HK-2 (cell line): ENCODE results near the gene XXYLT1.

Source experiments
- DNase-seq: peaks from one replicate; pipeline ENCODE4 v3.0.0-alpha.2; 2018; ENCODE audit not compliant: unreplicated experiment

The XXYLT1 gene

DNA sequence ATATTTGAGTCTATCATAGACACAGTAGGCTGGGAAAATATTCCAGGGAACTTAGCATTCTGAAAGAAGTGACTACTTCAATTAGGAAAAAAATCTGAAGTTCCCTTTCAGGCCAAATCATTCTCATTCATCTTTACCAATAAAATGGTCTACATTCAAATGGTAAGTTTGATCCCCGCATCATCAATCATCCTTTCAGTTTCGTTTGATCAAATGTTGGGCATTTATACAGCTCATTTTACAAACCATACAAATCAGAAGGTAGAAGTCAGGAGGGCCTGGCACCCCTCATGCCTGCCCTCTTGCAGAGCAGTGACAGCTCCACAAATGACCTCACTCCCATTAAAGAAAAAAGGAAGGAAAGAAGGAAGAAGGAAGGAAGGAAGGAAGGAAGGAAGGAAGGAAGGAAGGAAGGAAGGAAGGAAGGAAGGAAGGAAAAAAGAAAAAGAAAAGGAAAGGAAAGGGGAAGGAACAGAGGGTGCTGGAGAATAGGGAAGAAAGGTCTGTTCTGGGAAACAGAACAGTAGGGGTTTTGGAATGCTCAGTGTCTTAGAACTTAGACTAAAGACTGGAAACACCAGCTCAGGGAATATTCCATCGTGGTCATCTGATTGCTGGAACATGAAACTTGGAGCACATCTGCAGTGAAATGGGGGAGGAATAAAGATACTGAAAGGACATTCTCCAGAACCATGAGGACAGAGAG, 86.1 kb downstream of the XXYLT1 start:
- DNase-seq: no peak

DNA sequence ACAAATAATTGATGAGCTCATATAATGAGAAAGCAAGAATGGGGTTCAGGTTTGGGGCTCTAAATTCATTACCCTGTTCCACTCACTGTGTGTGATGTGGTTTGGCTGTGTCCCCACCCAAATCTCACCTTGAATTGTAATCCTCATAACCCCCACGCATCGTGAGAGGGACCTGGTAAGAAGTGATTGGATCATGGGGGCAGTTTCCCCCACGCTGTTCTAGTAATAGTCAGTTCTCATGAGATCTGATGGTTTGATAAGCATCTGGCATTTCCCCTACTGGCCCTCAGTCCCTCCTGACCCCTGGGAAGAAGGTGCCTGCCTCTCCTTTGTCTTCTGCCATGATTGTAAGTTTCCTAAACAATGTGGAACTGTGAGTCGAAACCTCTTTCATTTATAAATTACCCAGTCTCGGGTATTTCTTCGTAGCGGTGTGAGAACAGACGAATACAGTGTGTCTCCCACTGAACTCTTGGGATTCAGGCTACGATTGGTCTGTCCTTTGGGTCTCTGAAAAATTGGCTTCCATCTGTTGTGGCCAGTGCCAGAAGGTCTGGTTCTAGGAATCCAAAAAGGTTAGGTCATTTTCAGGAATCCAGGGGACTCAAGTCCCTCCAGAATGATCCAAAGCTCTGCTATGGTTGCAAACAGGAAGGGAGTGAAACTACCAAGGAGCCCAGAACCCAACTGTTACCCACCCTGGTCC, 87.7 kb downstream of the XXYLT1 start:
- no peak for DNase-seq

DNA sequence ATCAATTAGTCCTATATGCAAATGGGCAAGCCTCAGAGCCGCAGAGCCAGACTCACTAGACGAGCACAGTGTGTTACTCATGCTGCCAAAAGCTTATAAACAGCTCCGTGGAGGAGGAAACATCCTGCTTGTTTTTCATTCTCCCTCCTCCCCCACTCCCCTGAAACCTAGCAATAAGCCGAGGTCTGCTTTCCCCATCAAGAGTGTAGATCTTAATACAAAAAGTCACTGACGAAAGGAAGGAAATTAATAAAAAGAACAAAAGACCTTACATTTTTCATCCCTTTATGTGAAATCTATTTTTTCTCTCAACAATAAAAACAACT, 88.5 kb downstream of the XXYLT1 start:
- DNase-seq: no peak

DNA sequence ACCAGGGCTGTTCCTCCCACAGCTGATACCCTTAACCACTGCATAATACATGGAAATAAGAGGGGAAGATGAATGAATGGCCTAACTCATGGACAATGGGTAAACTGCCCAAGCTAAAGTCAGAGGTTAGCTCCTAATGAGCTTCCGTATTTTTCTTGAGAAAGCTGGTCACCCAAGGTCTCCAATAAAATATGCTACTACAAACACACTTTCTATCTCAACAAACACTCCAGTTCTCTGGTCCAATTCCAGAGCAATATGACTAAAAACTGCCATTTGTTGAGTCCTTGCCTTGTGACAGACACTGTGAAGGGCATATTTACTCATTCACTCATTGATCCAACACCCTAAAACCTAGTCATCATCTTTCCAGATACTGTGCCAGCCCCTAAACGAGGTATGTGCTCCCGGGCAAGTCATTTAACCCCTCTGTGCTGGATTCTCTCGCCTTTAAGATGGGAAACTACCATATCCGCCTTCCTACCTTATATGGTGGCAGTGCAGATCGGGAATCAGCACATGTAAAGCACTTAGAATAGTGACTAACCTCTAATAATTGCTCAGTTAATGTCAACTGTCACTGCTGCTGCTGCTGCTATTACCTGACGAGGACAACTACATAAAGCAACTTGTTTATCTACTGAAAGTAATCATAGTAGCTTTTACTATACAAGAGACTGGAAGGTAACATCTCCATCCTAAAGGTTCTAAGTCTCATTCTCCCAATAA, 89.1 kb downstream of the XXYLT1 start:
- no peak for DNase-seq

DNA sequence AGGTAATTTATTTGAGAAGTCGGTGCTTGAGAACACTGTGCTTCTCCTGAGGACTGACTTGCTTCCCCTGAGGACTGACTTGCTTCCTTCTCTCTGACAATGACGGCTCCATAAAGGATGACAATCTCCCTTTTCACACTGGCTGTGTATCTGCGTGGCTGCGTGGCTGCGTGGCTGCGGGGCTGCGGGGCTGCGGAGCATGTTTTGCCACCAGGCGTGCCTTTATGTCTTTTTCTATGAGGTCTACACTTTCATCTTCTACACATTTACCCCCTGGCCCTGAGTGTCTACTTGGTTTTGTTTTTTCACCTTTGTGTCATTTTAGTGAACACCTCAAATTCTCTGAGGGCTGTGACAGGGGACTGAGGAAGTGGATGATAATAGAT, 89.9 kb downstream of the XXYLT1 start:
- no peak for DNase-seq

DNA sequence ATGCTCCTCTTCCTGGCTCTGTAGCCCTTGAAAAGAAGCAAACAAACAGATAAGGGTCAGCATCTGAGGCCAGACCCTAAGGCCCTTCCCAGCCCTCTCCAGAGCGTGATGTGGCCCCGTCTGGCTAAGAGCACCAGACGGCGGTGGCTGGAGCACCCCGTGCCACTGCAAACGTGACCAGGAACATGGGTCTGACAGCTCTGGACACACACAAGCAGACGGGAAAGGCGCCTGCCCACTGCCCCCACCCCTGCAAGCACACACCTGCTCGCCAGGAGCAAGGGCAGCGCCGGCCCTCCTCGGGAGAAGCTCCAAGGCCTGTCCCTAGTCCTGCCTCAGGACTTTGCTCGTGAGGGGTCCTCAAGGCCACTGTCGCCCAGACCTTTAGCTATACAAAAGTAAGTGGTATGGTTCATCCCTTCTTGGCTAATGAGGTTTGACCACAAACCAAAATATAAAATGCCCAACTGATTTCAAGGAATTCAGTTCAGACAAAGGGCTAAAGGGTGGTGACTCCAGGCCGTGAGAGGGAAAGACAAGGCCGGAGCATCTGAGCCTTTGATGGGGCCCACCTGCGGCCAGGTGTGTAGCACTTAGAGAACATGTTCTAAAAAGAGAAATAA, 90.4 kb downstream of the XXYLT1 start:
- no peak for DNase-seq

DNA sequence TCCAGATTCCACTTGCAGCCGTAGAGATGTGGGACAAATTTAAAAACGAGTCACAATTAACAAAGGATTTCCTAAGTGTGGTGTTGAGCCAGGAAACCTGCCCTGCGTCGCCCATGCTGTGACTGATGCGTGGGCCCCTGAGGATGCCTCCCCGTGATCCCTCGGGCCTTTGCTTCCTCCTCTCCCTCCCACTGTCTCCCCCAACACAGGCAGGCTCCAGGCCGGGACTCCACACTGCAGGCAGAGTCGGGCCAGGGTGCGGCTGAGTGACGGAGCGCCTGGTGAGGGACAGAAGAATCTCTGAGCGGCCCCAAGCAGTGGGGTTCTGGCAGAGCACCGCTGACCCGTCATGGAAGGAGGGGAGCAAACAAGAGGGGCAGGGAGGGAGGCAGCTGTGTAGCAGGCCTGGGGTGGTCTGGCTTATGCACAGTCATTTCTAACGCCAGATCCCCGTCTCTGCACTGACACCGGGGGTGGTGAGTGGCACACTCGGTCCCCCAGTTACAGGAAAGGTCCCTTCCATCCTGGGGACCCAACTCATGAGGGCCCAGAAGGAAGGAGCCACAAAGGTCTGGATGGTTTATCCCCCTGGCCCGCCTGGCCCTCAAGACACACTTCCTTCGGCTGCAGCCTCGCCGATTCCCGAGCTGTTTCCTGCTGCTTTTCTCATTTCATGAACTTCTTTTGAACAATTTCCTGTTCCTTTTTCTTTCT, 91.0 kb downstream of the XXYLT1 start:
- DNase-seq: no peak

DNA sequence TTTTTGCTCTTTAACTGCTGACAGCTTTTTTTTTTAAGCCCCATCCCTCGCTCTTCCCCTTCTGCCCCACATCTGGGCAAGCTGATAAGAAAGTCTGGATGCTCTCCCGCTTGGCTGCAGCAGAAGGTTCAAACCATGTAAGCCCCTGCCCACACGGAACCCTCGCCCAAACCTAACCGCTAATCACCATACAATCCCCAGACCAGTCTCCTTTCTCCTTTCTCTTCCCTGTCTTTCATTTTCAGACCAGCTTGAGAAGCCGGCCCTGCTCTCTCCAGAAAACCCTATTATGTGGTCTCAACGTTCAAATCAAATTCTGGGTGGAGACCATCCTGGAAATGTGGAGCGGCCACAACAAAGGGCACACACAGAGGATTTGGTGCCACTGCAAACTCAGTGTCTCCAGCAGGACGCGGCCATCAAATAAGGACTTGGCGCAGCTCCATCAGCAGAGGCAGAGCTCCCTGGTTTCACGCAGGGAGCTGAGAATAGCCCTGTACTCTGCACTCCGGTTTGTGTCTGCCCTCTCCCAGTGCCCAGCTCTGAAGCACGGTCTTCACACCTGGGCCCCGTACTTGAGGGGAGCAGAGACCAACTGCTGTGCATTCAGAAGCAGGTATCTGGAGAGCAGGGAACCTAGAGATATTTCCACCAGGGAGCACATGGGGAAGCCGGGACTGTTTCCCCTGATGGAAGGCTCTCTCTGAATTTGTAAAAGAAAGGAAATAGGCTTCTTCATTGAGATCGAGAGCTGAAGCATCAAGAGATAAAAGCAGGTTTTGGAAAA, 92.6 kb downstream of the XXYLT1 start:
- DNase-seq: no peak

DNA sequence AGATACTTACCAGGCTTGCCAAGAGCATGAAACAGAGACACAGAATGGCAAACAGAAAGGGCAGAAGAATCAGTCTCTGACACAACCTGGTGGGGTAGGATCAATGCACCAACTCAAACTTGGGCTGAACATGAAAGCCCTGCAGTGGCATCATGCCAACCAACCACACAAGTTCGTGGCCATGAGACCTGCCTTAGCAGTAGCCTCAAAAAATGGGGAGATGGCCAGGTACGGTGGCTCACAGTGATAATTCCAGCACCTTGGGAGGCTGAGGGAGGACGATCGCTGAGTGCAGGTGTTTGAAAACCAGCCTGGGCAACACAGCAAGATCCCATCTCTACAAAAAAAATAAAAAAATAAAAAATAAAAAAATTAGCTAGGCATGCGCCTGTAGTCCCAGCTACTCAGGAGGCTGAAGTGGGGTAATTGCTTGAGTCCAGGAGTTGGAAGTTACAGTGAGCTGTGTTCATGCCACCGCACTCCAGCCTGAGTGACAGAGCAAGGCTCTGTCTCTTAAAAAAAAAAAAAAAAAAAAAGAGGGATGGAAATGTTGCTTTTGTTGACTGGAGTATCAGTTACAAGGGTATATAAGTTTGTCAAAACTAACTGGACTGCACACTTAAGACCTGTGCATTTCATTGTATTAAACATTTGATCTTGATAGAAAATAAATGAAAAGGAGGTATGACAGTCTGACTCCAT, 93.4 kb downstream of the XXYLT1 start:
- DNase-seq: no peak

DNA sequence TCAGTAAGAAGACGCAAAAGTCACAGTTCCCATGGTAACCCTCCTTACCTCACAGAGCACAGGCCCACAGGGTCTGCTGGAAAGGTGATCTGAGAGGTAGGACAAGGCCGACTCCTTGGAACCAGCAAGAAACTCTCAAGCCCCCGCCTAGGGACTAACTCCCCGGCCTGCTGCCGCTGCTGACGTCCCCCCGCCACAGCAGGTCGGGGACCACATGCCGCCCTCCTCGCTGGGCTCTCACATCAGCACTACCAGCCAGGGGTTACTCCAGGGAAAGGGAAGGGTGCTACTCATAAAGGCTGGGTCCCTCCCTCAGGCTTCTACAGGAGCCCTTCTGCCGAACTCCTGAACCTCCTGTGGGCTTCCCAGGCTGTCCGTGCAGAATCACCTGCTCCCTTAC, 94.2 kb downstream of the XXYLT1 start:
- DNase-seq: no peak

DNA sequence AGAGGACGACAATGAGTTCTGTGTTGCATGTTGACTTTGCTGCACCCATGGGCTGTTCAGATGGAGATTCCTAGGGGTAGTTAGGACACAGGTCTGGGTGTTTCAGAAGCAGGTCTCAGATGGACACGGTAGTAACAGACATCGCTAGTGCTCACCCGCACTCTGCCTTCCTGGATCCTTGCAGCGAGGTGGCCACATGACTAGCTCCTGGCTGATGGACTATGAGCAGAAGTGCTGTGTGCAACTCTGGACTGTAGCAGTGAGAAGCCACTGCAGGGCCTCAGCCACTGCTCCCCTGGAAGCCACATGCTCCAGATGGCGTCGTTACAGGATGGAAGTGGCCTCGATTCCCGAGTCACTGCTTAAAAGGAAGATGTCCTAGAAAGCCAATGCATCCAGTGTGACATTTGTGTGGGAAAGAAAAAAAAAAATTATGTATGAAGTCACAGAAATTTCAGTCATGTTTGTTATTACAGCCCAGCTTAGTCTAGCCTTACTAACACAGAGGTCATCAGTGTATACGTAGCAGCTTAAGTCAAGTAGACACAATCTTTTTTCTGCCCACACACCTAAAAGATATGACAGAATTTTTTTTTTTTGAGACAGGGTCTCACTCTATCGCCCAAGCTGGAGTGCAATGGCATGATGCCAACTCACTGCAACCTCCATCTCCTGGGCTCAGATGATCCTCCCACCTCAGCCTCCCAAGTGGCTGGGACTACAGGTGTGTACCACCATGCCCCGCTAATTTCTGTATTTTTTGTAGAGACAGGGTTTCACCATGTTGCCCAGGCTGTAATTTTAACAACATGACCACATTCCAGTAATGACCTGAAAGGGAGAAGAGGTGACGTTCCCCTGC, 95.3 kb downstream of the XXYLT1 start:
- DNase-seq: no peak

DNA sequence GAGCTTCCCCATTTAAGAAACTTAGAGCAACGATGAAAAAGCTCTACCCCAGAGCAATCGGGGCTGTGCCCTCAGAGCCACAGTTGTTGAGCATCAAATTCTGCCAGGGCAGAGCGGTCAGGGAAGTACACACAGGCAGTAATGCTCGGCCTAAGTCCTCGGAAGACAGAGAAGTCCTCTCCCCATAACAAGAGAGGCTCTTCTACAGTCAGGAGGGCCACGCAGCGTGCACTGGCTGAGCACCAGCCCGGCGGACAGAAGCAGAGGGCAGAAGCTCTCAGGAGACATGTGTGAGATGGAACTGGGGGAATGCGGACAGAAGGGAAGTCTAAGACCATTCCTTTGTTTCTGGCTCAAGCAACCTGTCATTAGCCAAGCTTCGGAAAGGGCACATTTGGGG, 95.9 kb downstream of the XXYLT1 start:
- DNase-seq: no peak

DNA sequence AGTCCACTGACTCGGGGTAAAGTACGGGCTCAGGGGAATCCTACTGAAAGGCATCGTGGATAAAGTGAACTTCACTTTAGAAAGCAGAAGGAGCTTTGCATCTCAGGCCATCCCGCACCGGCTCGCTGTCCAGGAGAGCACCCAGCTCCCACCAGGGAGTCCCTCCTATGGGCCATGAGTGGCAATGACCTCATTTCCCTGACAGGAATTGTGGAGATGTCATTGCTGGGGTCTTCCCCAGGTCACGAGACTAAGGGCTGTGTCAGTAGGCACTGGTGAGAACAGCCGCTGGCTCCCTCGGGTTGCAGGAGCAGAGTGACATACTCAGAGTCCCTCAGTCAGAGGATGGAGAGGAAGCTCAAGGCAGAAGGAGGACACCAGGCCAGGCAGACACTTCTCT, 97.3 kb downstream of the XXYLT1 start:
- no peak for DNase-seq

DNA sequence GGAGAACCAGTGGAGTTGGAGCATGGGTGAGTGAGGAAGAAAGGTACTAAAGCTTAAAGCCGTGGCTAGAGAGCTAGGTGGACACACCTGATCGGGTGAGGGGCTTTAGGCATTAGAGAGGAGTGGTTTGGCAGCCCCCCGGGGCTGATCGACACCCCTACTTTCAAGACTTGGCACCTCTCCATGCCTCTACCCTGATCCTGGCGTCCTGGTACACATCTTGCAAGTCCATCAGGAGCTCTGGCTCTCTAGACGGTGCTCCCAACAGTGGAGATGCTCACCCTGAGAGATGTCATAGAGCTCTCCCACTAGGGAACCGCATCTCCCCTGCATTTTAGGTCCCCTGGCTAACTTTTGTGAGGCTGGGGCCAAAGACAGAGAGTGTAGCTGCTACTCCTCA, 98.1 kb downstream of the XXYLT1 start:
- no peak for DNase-seq

DNA sequence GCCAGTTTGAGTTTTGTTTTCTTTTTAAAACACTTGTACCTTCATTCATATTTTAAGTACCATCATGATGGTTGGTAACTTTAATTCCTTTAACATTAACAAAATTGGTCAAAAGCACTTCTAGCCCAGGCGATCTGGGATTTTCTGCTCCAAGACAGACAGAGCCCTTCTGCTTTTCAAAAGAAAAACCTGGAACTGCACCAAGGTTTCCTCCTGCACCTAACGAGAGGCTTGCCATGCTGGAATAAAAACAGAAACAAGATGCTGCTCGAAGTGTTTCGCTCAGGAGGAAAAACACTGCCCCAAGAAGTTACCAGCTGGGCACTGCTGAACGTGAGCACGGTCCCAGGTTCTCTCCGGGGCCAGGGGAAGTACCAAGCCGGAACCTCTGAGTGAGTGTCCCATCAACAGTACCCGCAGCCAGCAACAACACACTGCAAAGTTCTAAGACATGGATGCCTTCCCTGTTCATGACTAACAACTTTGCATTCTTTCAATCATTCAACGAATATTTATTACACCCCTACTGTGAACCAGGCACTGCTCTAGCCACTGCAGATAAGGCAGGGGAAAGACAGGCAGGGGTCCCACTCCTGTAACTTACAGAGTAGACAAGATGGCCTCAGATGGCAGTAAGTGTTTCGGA, 98.8 kb downstream of the XXYLT1 start:
- DNase-seq: no peak

DNA sequence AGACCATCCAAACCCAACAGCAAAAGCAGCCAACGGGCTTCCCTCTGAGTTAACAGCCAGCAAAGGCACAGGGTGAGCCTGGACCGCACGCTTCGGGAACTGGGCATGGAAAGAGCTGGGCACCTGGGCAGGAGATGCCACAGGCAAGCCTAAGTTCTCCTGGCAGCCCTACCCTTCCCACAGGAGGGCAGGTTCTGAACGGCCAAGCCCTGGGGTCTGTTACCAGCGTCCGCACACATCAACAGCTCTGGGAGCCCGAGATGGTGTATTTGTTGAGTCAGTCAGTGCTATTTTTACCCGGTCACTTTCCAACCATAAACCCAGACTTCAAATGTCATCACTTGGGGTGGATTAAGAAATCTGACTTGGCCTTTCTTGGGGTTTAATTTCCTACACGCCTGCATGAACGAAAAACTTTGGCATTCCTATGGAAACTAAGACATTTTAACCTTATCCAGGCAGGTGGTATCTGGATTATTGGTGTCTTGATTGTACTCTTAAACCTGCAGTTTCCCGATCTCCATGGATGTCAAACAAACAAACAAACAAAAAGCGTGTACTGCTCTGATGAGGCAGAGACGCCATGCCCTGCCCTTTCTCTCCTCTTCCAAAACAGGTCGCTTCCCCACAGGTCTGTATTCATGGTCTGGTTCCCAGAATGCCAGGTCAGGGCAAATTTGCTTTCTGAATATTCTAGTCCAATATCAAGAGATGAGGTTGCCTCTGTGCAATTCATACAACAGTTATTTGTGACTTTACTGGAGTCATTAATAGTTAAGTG, 99.7 kb downstream of the XXYLT1 start:
- DNase-seq: no peak

DNA sequence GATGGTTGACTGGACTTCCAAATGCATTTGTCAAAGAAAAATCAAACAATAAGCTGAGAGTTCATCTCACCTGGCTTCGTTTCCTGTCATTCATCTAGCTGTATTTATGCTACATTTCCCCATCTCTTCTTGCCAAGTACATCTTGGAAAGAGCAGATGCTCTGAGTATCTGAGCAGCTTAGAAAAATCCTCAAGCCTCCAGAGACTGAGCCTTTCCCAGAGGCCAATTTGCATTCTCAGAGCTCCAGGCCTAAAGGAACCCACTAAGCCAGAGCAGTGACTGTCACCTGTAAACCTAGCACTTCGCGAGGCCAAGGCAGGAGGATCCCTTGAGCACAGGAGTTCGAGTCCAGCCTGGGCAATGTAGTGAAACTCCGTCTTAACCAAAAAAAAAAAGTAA, 100.5 kb downstream of the XXYLT1 start:
- DNase-seq: no peak

DNA sequence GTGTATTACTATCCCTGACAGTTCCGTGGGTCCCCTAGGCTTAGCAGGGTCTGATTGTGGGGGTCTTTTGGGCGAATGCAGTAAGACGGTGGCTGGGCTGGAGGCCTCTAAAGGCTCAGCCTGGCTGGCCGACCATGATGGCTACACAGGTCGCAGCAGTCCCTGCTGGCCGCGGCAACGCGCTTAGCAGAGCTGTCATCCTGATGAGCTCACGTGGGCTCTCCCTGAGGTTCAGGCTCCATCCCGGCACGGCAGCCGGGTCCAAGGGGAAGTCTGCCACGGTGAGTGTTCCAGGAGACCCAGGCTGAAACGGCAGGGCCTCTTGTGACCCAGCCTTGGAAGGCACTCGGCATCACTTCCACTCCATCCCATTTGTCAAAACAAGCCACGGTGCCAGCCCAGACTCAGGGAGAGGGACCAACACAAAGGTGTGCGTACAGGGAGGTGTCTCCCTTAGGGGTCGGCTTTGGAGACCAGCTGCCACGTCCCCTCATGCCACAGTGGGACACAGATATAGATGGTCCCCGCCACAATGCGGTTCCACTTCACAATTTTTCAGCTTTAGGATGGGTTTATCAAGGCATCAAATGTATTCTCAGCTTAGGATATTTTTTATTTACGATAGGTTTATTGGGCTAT, 101.8 kb downstream of the XXYLT1 start:
- no peak for DNase-seq
